T-helper 22 cell (primary cell): Measurements from ENCODE around the gene HNRNPCL4.
"Not testable (repeated sequence)": the region's sequence is repeated elsewhere in the genome, so short reads cannot be mapped to it uniquely, and the experiment has no call there.

Source experiments
- DNase-seq: peaks from one replicate; pipeline ENCODE4 v3.0.0-alpha.2; 2020; ENCODE audit warnings: low read depth

HNRNPCL4 gene

GRCh38 chr1:13165531-13165930 lies at the start of gene HNRNPCL4:
Gene HNRNPCL4 (minus strand): TSS chr1:13165631. CDS start chr1:13165467, 164 bp downstream.
- not testable (repeated sequence) for DNase-seq

DNA sequence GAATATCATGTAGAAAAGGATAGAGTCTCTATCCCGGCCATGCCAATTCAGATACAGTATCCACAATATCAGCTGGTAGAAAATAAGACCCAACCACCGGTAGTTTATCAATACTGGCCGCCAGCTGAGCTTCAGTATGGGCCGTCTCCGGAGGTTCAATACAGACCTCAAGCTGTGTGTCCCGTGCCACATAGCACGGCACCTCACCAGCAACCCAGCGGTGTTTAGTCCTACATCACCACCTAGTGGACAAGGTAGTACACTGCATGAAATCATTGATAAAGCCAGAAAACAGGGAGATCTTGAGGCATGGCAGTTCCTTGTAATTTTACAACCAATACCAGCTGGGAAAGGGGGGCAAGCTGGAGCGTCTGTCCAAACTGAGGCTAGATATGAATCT lies 43.3 kb upstream of the HNRNPCL4 start:
- not testable (repeated sequence) for DNase-seq

GRCh38 chr1:13201309-13201708 lies 35.9 kb upstream of the HNRNPCL4 start, which contains the start of gene PRAMEF13:
Gene PRAMEF13 (minus strand): TSS chr1:13201409. CDS start chr1:13199589, 1,820 bp downstream.
- not testable (repeated sequence) for DNase-seq

DNA sequence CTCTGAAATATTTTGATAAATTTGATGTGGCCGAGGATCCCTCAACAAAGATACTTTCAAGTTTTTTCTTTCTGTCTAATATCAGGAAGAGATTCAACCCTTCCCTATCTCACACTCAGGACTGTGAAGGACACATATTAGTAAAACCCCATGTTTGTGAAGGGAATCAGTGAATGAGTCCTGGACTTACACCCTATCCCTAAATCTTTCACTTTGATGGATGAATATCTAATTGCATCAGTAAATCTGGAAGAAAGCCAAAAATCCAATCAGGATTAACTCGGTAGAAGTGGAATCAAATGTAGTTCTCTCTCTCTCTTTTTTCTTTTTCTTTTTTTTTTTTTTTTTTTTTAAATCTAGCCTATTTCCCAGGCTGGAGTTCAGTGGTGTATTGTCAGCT lies 6.1 kb upstream of the HNRNPCL4 start, which contains the start of gene PRAMEF9:
TSS of gene PRAMEF9 (plus strand) at position 301 of the 400 bp plus-strand sequence. CDS start 3,433 bp downstream, outside the sequence.
- not testable (repeated sequence) for DNase-seq

- DNase-seq = not testable (repeated sequence)
Observed at GRCh38 chr1:13155909-13156308, 9.5 kb downstream of the HNRNPCL4 start, which contains the start of gene PRAMEF26. Gene PRAMEF26 (minus strand): TSS chr1:13156009. CDS start chr1:13153095, 2,914 bp downstream.

GRCh38 chr1:13116754-13117153 lies 48.7 kb downstream of the HNRNPCL4 start, which contains the start of gene HNRNPCL2:
Gene HNRNPCL2 (minus strand): TSS chr1:13116854. CDS start chr1:13116400, 454 bp downstream.
- not testable (repeated sequence) for DNase-seq
